Activated T-helper 17 cell treated with anti-CD3 and anti-CD28 coated beads, Interleukin-2, amount 50 U/mL, for 72 hours (primary cell): ENCODE data around the gene C16orf96. TPM values are rescaled to one million over a fixed set of nuclear protein-coding genes. Genes with fewer than 3 reads are reported as not detected.
A peak's percentile ranks its signal among the peaks of the same experiment; 100 is the strongest.

Source experiments
- ATAC-seq: fragments of 150-1000 bp; cut with Tn5 transposase; replicated peaks from 2 replicates; pipeline ENCODE4 v1.10.0; 2021; ENCODE audit warnings: mild to moderate bottlenecking, moderate library complexity
- H3K27ac Mint-ChIP-seq: one replicate; pipeline ENCODE4 v1.8.0; 2022; ENCODE audit warnings: mixed read lengths
- H3K27me3 Mint-ChIP-seq: one replicate; pipeline ENCODE4 v1.8.0; 2022; ENCODE audit warnings: mixed read lengths
- H3K36me3 Mint-ChIP-seq: one replicate; pipeline ENCODE4 v1.8.0; 2022; ENCODE audit warnings: low read depth, mild to moderate bottlenecking, mixed read lengths
- H3K4me1 Mint-ChIP-seq: one replicate; pipeline ENCODE4 v1.8.0; 2022; ENCODE audit warnings: mixed read lengths
- H3K4me3 Mint-ChIP-seq: one replicate; pipeline ENCODE4 v1.8.0; 2022; ENCODE audit warnings: mild to moderate bottlenecking, mixed read lengths
- H3K9me3 Mint-ChIP-seq: one replicate; pipeline ENCODE4 v1.8.0; 2022; ENCODE audit warnings: mixed read lengths
- total RNA-seq, 2 donors: library from RNA; stranded (reverse); gene quantifications; one replicate each; pipeline ENCODE4 v1.2.3, GENCODE V29; 2022

Gene C16orf96
- total RNA-seq, 2 donors from 2014 or later = not detected

- ATAC-seq = no peak
- H3K27ac Mint-ChIP-seq = no peak overlapping the region
- no peaks in the 10 kb centered on the region for H3K27me3 Mint-ChIP-seq
- no peak overlapping the region for H3K4me3 Mint-ChIP-seq
- H3K36me3 Mint-ChIP-seq = no peaks in the 10 kb centered on the region
- H3K9me3 Mint-ChIP-seq = no peaks in the 10 kb centered on the region
- H3K4me1 Mint-ChIP-seq = no peaks in the 10 kb centered on the region
These were observed 52.5 kb downstream of the C16orf96 start for GRCh38 chr16:4608704-4608980.

DNA sequence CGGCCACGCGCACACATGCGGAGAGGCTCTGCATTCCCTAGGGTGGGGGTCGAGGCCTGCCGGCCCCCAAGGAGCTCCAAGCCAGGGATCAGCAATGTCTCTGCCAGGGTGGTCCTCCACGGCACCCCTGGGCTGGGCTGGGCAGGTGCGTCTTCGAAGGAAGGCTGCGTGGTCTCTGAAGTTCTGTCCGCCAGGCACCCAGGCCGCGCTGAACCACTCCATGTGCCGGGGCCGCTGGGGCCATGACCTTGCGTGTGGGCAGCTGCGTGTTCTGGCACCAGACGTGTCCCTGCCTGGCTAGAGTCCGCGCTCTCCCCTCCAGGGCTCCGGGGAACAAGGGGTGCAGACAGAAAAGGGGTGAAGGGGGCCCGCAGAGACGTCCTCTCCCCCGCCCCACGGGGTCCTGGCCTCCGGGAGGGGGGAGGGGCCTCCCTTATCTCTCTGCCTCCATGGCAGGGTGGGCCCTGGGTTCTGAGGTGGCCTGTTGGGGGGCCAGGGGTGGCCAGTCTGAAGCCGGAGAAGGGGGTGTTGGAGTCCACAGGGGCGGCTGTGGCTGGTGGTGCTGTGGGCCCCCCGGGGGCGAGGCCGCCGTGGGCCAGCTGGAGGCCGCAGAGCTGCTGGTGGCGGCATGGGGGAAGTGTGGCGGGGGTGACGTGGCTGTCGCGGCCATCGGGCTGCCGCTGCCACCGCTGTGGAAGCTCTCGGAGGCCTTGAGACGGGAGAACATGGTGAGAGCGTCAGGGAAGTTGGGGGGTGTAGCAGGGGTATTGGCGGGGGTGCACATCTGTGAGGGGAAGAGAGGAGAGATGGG lies 53.3 kb downstream of the C16orf96 start:
- Mint-ChIP-seq H3K27ac (no peak overlapping the region), H3K27me3 (no peaks in the 10 kb centered on the region), H3K4me3 (no peak overlapping the region), H3K4me1 (no peaks in the 10 kb centered on the region), H3K36me3 (no peaks in the 10 kb centered on the region), H3K9me3 (no peaks in the 10 kb centered on the region)
- ATAC-seq = no peak

DNA sequence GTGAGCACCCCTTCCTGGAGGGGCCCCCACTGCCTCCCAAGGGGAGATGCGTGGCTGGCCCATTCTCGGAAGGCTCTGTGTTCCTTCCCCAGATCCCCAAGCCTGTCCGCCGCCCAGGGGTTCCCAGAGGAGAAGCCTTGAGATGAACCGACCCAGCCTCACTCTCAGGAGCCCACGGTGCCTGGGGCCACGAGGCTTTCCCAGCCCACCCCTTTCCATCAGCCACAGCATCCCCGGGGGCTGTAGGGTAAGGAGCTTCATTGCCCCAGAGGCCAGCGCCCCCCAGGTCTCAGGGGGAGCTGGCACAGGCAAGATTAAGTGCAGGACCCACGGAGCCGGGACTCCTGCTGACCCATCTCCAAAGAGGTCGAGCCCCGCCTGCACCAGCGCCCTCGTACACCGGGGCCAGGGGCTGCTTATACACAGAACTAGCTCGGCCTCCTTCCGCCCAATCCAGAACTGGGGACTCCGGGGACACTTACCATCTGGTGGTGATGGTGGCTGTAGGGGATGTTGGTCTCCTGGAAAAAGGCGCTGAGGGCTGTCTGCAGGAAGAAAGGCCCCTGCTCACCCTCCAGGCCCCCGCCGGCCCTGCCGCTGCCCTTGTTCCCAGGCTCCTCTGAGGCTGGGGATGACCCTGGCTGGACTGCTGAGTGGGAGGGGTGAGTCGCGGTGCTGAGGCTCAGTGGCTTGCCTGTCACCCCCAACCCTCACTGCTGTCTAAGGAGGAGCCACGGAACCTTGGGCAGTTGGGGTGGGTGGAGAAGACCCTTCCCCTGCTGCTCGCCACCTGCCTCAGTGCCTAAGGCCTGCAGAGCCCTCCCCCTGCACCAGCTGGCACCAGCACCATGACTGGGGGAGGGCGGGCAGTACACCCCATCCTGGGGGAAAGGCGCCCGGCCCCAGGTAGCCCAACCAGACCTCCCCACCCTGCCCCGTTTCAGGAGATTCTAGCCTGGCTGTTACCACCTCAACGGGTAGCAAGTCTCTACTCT lies 54.2 kb downstream of the C16orf96 start:
- no peak overlapping the region for H3K4me3 Mint-ChIP-seq
- H3K4me1 Mint-ChIP-seq = no peaks in the 10 kb centered on the region
- H3K27ac Mint-ChIP-seq = no peak overlapping the region
- H3K27me3 Mint-ChIP-seq = no peaks in the 10 kb centered on the region
- ATAC-seq = no peak
- no peaks in the 10 kb centered on the region for H3K36me3 Mint-ChIP-seq
- H3K9me3 Mint-ChIP-seq = no peaks in the 10 kb centered on the region

GRCh38 chr16:4611337-4612021 lies 55.3 kb downstream of the C16orf96 start:
- Mint-ChIP-seq H3K27me3 (no peaks in the 10 kb centered on the region), H3K4me1 (peaks cover 2% of the 10 kb centered on the region), H3K36me3 (no peaks in the 10 kb centered on the region), H3K9me3 (no peaks in the 10 kb centered on the region), H3K4me3 (no peak overlapping the region), H3K27ac (no peak overlapping the region)
- no peak for ATAC-seq

DNA sequence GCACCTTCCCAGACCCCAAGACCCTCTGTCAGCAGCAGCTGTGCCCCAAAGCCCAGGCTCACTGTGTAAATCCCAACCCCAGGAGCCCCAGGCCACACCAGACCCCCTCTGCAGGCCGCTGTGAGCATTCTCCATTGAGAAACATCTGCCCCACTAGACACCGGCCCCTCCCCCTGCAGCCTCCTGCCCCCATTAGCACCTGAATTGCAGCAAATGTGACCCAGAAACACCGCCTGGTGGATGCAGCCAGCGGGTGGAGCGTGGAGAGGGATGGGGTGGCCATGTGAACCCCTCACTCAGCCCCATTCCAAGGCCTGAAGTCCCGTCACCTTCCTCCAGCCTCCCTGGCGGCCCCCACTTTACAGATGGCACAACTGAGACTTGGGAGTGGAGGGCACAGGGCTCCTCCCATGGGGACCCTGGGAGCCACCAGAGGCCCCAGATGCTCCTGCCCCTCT lies 56.4 kb downstream of the C16orf96 start:
- Mint-ChIP-seq H3K4me1 (peaks cover 4% of the 10 kb centered on the region), H3K36me3 (no peaks in the 10 kb centered on the region), H3K27me3 (no peaks in the 10 kb centered on the region), H3K27ac (no peak overlapping the region), H3K4me3 (peak overlapping the region; percentile 58), H3K9me3 (no peaks in the 10 kb centered on the region)
- ATAC-seq = no peak

DNA sequence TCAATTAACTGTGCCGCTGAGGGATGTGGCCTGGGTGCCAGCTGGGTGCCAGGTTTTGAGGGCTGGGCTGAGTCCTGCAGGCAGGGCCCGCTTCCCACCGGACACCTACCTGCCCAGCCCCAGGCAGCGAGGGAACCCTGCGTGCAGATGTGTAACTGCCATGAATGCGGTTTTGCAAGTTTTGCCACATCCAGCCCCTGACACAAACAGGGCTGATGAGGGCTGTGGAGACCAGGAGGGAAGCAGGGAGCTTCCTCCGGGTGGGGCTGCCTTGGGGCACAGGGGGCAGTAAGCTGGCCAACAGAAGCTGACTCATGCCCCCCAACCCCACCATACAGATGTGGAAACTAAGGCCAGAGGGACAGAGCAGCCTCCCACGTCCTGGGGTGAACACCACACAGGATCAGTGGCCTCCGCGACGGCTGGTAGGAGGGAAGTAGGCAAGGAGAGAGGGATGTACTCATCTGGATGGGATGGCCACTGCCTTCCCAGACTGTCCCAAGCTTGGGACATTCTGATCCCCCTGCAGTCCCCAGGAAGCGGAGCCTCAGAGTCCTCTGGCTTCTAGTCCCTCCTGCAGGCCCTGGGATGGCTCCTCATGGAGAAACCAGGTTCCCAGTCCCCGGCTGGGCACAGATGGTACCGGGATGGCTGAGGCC lies 57.0 kb downstream of the C16orf96 start:
- H3K4me1 Mint-ChIP-seq = peaks cover 4% of the 10 kb centered on the region
- H3K4me3 Mint-ChIP-seq = peak overlapping the region; percentile 58
- H3K27me3 Mint-ChIP-seq = no peaks in the 10 kb centered on the region
- no peak for ATAC-seq
- no peak overlapping the region for H3K27ac Mint-ChIP-seq
- no peaks in the 10 kb centered on the region for H3K36me3 Mint-ChIP-seq
- no peaks in the 10 kb centered on the region for H3K9me3 Mint-ChIP-seq

- Mint-ChIP-seq H3K4me1 (peaks cover 4% of the 10 kb centered on the region), H3K36me3 (no peaks in the 10 kb centered on the region), H3K9me3 (no peaks in the 10 kb centered on the region), H3K4me3 (peak overlapping the region; percentile 86), H3K27me3 (no peaks in the 10 kb centered on the region), H3K27ac (no peak overlapping the region)
- ATAC-seq = no peak
These were observed 57.8 kb downstream of the C16orf96 start for GRCh38 chr16:4613636-4614570.

- Mint-ChIP-seq H3K4me1 (peaks cover 4% of the 10 kb centered on the region), H3K4me3 (peak within 1 kb of the TSS; percentile 86), H3K27me3 (no peaks in the 10 kb centered on the region), H3K27ac (peak within 1 kb of the TSS; percentile 89), H3K9me3 (no peaks in the 10 kb centered on the region), H3K36me3 (no peaks in the 10 kb centered on the region)
- ATAC-seq = peak; percentile 61
These were observed 58.6 kb downstream of the C16orf96 start, which contains the start of gene UBALD1 for GRCh38 chr16:4614571-4615383. TSS of gene UBALD1 (minus strand) at chr16:4614888. CDS start at chr16:4614797, 91 bp downstream.

DNA sequence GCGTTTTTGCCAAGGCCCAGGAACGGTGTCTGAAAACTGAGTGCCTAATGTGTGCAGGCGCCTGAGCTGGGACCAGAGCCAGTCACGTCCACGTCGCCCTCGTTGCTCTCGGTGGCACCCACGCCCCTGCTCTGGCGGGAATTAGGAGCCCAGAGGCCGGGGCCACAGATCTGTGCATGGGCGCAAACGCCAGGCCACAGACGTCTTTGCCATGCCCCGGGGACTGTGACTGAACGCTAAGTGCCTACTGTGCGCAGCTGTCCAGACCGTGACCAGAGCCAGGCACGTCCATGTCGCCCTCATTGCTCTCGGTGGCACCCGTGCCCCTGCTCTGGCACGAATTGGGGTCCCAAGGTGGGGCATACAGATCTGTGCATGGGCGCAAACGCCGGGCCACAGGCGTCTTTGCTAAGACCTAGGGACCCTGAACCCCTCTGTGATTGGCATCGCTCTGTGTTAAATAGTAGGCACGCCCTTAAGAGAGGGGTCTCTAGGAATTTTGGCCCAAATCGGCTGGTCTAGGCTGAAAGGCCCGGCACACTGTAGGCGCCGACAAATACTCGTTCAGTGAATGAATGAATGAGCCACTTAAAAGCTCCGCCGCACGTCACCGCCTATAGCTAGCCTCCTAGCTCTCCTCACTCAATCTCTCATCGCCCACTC lies 59.4 kb downstream of the C16orf96 start:
- ATAC-seq = no peak
- Mint-ChIP-seq H3K27me3 (no peaks in the 10 kb centered on the region), H3K36me3 (no peaks in the 10 kb centered on the region), H3K9me3 (no peaks in the 10 kb centered on the region), H3K27ac (peak overlapping the region; percentile 89), H3K4me3 (peak overlapping the region; percentile 86), H3K4me1 (peaks cover 4% of the 10 kb centered on the region)

- H3K27me3 Mint-ChIP-seq = no peaks in the 10 kb centered on the region
- no peaks in the 10 kb centered on the region for H3K36me3 Mint-ChIP-seq
- no peaks in the 10 kb centered on the region for H3K9me3 Mint-ChIP-seq
- ATAC-seq = peak; percentile 92
- H3K4me3 Mint-ChIP-seq = peak overlapping the region; percentile 86
- peak overlapping the region; percentile 89 for H3K27ac Mint-ChIP-seq
- H3K4me1 Mint-ChIP-seq = peaks cover 4% of the 10 kb centered on the region
These were observed 60.1 kb downstream of the C16orf96 start for GRCh38 chr16:4616047-4616811.

DNA sequence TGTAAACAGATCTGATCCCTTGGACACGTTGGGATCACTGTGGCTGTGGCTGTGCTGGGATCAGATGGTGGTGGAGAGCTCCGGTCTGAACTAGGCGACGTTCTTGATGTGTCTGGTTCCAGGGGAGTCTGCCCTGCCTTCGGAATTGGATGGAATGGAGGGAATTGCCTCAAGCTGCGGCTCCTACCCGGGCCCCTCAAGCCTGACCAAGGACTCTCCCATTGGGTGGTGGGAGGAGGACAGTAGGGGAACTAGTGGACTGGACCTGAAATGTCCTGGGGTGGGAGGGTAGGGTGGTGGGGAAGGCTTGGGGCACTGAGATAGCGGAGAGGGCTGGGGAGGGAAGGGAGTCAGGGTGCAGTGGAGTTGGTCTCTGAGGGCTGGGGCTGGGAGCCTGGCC lies 61.7 kb downstream of the C16orf96 start:
- no peak for ATAC-seq
- no peaks in the 10 kb centered on the region for H3K36me3 Mint-ChIP-seq
- no peaks in the 10 kb centered on the region for H3K27me3 Mint-ChIP-seq
- H3K4me1 Mint-ChIP-seq = peaks cover 4% of the 10 kb centered on the region
- no peak overlapping the region for H3K27ac Mint-ChIP-seq
- H3K4me3 Mint-ChIP-seq = peak overlapping the region; percentile 86
- no peaks in the 10 kb centered on the region for H3K9me3 Mint-ChIP-seq
